Right cardiac atrium (tissue), 5 donors: ENCODE results near the gene SAMD11. TPM values are rescaled to one million over a fixed set of nuclear protein-coding genes. Genes with fewer than 3 reads are reported as not detected.

Source experiments
- ATAC-seq, 2 donors: fragments of 200-7000 bp; cut with Tn5 transposase; one replicate each; pipeline versions ENCODE4 v1.8.0 to v1.9.1; 2020; ENCODE audit warnings: moderate library complexity in 2 of 2, mild to moderate bottlenecking in 1 of 2
- DNase-seq, 3 donors: peaks; one replicate each; pipeline ENCODE4 v3.0.0-alpha.2; 2020
- H3K27ac ChIP-seq: one replicate; pipeline ENCODE4 v1.5.1; 2013; ENCODE audit warnings: mild to moderate bottlenecking, low read length, control low read depth, moderate library complexity
- H3K27me3 ChIP-seq: one replicate; pipeline ENCODE4 v1.6.1; 2013; ENCODE audit not compliant: control insufficient read depth, insufficient read depth
- H3K4me1 ChIP-seq: one replicate; pipeline ENCODE4 v1.6.1; 2013; ENCODE audit warnings: low read length; ENCODE audit not compliant: control insufficient read depth, insufficient read depth
- H3K4me3 ChIP-seq: one replicate; pipeline ENCODE4 v1.5.1; 2013; ENCODE audit warnings: low read length, control low read depth
- H3K9me3 ChIP-seq: one replicate; pipeline ENCODE4 v1.6.1; 2013; ENCODE audit warnings: low read length; ENCODE audit not compliant: control insufficient read depth
- WGBS: extraction: QIAGEN DNeasy Blood & Tissue Kit; methylation state at CpG from one replicate; pipeline ENCODE4 v1.1.7; 2013; 5-methylcytosine and 5-hydroxymethylcytosine counted together
- intact Hi-C, 4 donors: fragments of 100-400 bp; cut with DNase I; formaldehyde crosslinking; loops; one replicate each; pipeline versions ENCODE4 v1.11.0 to v1.14.0; 2022 to 2023
- polyA plus RNA-seq: library from polyadenylated mRNA; stranded (reverse); fragments of 200-250 nt; gene quantifications from one replicate; pipeline ENCODE4 v1.2.3, GENCODE V29; 2013
- total RNA-seq, 4 donors: library from RNA; stranded (reverse); fragmentation: NEBNext Ultra II Directional; extraction: Animal tissue kit (Norgen Biotek cat#: 25700); gene quantifications; one replicate each; pipeline ENCODE4 v1.2.1, GENCODE V29; 2021
- donor health status: healthy with polysubstance abuse.
- donor health status: DM: no; HTN: yes; CAD: no.
- donor health status: DM: no; HTN: no; CAD: no.
- donor health status: DM: no; HTN: yes; CAD: no; lungs with severe emphysema.
- donor health status: DM: yes; HTN: yes; CAD: no.

Gene SAMD11
- total and polyA plus RNA-seq, 5 donors = 6.9 to 27.2 (median 10.9) TPM

- no peaks in the 10 kb centered on the region for H3K9me3 ChIP-seq
- DNase-seq (no peak), ATAC-seq (no peak)
- H3K4me1 ChIP-seq = no peaks in the 10 kb centered on the region
- H3K4me3 ChIP-seq = no peak overlapping the region
- intact Hi-C loops = no loop called here
- no peak overlapping the region for H3K27ac ChIP-seq
- H3K27me3 ChIP-seq = no peaks in the 10 kb centered on the region
- WGBS = 79% methylated on average over 40 of the region's 40 CpGs
Observed at GRCh38 chr1:928825-929661, 5.3 kb downstream of the SAMD11 start.

- intact Hi-C loops = no loop called here
- H3K4me1 ChIP-seq = no peaks in the 10 kb centered on the region
- WGBS = 86% methylated on average over 40 of the region's 40 CpGs
- DNase-seq = no peak
- no peaks in the 10 kb centered on the region for H3K9me3 ChIP-seq
- H3K27ac ChIP-seq = no peak overlapping the region
- no peaks in the 10 kb centered on the region for H3K27me3 ChIP-seq
- ATAC-seq = no peak
- no peak overlapping the region for H3K4me3 ChIP-seq
Observed at GRCh38 chr1:929712-930632, 6.2 kb downstream of the SAMD11 start.

GRCh38 chr1:930633-931138 lies 7.0 kb downstream of the SAMD11 start:
- DNase-seq = no peak
- WGBS = 73% methylated on average over 18 of the region's 18 CpGs

GRCh38 chr1:931380-932172 lies 7.9 kb downstream of the SAMD11 start:
- Histone ChIP-seq H3K4me3 (no peak overlapping the region), H3K27me3 (no peaks in the 10 kb centered on the region), H3K27ac (no peak overlapping the region), H3K9me3 (no peaks in the 10 kb centered on the region), H3K4me1 (no peaks in the 10 kb centered on the region)
- no peak for DNase-seq
- intact Hi-C loops = no loop called here
- 48% methylated on average over 15 of the region's 15 CpGs for WGBS
- ATAC-seq = no peak

More at GRCh38 chr1:930633-931138, 7.0 kb downstream of the SAMD11 start:
- no peak for ATAC-seq
- no peaks in the 10 kb centered on the region for H3K27me3 ChIP-seq
- no peak overlapping the region for H3K27ac ChIP-seq
- no peak overlapping the region for H3K4me3 ChIP-seq
- no peaks in the 10 kb centered on the region for H3K9me3 ChIP-seq
- H3K4me1 ChIP-seq = no peaks in the 10 kb centered on the region
- intact Hi-C loops = no loop called here

- intact Hi-C loops = no loop called here
- Histone ChIP-seq H3K4me3 (no peak overlapping the region), H3K27ac (no peak overlapping the region), H3K4me1 (no peaks in the 10 kb centered on the region), H3K9me3 (no peaks in the 10 kb centered on the region), H3K27me3 (no peaks in the 10 kb centered on the region)
- 78% methylated on average over 16 of the region's 16 CpGs for WGBS
- ATAC-seq (no peak), DNase-seq (no peak)
Observed at GRCh38 chr1:932173-932510, 8.4 kb downstream of the SAMD11 start.

GRCh38 chr1:932776-933602 lies 9.3 kb downstream of the SAMD11 start:
- Histone ChIP-seq H3K4me3 (no peak overlapping the region), H3K27me3 (no peaks in the 10 kb centered on the region), H3K4me1 (no peaks in the 10 kb centered on the region), H3K27ac (no peak overlapping the region), H3K9me3 (no peaks in the 10 kb centered on the region)
- 79% methylated on average over 25 of the region's 25 CpGs for WGBS
- intact Hi-C loops = no loop called here
- ATAC-seq (no peak), DNase-seq (no peak)

- DNase-seq = no peak
- ATAC-seq = no peak
- Histone ChIP-seq H3K27me3 (no peaks in the 10 kb centered on the region), H3K4me1 (no peaks in the 10 kb centered on the region), H3K4me3 (no peak overlapping the region), H3K9me3 (no peaks in the 10 kb centered on the region), H3K27ac (no peak overlapping the region)
- intact Hi-C loops = no loop called here
- WGBS = 35% methylated on average over 10 of the region's 10 CpGs
Observed at GRCh38 chr1:933603-933940, 9.8 kb downstream of the SAMD11 start.

GRCh38 chr1:934991-935750 lies 11.4 kb downstream of the SAMD11 start:
- Histone ChIP-seq H3K4me1 (no peaks in the 10 kb centered on the region), H3K9me3 (no peaks in the 10 kb centered on the region), H3K27me3 (no peaks in the 10 kb centered on the region), H3K4me3 (no peak overlapping the region), H3K27ac (no peak overlapping the region)
- peak in 1 of 3 donors; percentile 69 for DNase-seq
- no peak for ATAC-seq
- 16% methylated on average over 37 of the region's 37 CpGs for WGBS
- intact Hi-C loops = no loop called here

GRCh38 chr1:935751-936231 lies 12.1 kb downstream of the SAMD11 start:
- 19% methylated on average over 30 of the region's 30 CpGs for WGBS
- Histone ChIP-seq H3K9me3 (no peaks in the 10 kb centered on the region), H3K4me3 (no peak overlapping the region), H3K27ac (no peak overlapping the region), H3K27me3 (no peaks in the 10 kb centered on the region), H3K4me1 (no peaks in the 10 kb centered on the region)
- DNase-seq (peak; percentile 65 to 87 (median 84)), ATAC-seq (no peak)
- intact Hi-C loops = no loop called here
